Stimulated activated CD8-positive, alpha-beta memory T cell treated with anti-CD3 and anti-CD28 coated beads, Interleukin-2, amount 100 ng/mL, for 48 hours (primary cell): ENCODE data around the gene KRTAP4-8.
"Not testable (repeated sequence)": the region's sequence is repeated elsewhere in the genome, so short reads cannot be mapped to it uniquely, and the experiment has no call there.

Experiments used
- DNase-seq, 2 donors: peaks; one replicate each; pipeline ENCODE4 v3.0.0-alpha.2; 2020; ENCODE audit warnings: low read depth in 2 of 2

Gene KRTAP4-8

DNA sequence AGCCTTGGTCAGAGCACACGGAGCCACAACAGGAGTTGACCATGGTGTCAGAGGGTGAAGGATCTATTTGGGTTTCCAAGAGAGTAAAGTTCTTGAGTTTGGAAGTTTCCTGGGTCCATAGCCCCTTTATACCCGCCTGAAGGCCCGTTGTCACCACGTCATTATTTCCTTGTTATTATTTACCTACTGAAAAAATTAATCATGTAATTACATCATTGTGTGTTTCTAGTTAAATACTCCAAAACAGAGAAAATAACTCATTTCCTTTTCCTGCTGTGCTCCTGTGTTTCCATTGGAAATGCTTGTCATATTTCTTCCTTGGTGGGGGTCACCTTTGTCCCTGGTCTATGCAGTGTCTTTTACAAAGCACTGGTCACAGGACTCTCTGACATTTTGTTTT, at the start of gene KRTAP4-8:
Gene KRTAP4-8 (minus strand): TSS at position 101 of the 400 bp plus-strand sequence. CDS start 58 bp downstream, at position 43.
- DNase-seq: no peak

DNA sequence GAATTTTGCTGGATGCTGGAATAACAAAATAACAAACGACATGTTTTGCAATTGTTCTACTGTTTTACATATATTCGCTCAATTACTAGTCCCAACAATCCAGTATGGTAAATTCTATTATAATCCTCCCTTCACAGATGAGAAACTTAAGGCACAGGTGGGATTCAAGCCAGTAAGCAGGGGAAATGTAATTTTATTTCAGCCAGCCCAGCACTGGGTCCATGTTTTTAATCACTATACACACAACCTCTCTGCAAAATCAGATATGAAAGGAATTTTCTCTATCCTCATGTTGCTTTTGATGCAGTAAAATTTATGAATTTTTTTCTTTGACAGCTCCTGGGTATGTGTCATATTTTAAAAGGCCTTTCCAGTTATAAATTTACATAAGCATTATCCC, 47.3 kb upstream of the KRTAP4-8 start:
- no peak for DNase-seq

DNA sequence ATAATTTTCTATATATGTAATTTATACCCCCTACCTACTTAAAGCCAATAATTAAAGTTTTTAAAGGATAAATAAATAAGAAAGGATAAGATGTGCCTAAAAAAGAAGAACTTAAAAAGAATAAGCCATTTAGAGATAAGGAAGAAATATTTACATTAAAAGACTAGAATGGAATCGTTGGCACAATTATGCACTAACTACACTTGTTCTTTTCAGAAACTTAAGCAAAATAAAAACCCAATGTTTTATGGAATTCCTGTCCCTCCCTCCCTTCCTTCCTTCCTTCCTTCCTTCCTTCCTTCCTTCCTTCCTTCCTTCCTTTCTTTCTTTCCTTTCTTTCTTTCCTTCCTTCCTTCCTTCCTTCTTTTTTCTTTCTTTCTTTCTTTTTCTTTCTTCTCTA, 46.9 kb upstream of the KRTAP4-8 start:
- no peak for DNase-seq

DNA sequence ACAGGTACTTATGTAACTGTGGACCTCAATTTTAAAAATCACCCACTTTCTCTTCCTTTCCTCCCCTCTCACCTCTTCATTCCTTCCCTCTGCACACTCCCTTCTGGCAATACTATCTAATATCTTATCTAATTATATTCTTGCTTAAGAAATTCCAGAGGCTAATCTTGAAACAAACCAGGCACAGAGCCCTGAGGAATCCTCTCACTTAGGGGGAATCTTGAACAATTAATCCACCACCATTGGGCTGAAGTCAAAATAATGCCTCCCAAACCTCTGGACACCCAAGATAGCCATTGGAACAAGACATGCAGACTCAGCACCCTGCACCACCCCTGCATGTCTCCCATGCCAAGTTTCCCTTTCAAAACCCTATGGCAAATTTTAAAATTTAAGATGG, 43.4 kb upstream of the KRTAP4-8 start:
- DNase-seq: no peak

DNA sequence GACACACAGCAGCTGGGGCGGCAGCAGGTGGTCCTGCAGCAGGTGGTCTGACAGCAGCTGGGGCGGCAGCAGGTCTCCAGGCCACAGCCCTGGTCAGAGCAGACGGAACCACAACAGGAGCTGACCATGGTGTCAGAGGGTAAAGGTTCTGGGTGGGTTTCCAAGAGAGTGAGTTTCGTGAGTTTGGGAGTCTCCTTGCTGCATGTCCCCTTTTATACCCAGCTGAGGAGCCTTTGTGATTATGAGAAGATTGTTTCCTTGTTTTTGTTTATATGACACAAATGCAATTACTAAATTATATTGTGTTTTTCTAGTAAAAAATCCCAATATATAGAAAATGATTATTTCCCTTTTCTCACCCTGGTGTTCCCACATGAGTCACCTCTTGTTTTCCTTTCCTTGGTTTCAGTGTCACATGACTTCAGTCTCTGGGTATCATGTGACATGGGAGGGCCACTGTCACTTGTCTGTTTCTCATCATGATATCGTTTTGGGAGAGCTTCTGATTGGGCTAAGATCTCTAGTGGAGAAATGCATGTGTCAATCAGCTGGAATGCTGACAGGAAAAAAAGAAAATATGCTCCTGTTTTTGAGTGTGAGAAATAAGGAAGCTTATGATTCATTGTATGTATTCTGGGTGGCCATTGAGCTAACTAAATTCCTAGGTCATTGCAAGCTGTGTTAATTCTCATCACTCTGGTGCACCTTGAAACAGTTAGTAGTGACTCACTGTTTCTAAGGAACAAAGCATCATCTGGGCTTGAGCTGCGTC, 42.6 kb upstream of the KRTAP4-8 start, which contains the start of gene KRTAP4-6:
Gene KRTAP4-6 (minus strand): TSS at position 185 of the 772 bp plus-strand sequence. CDS start 57 bp downstream, at position 128.
- no peak for DNase-seq

DNA sequence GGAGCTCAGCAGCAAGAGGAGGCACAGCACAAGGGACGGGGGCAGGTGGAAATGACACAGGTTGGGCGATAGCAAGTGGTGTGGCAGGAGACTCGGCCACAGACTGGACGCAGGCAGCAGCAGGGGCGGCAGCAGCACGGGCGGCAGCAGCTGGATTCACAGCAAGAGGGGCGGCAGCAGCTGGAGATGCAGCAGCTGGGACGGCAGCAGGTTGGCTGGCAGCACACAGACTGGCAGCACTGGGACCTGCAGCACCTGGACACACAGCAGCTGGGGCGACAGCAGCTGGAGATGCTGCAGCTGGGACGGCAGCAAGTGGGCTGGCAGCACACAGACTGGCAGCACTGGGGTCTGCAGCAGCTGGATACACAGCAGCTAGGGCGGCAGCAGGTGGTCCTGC, 41.9 kb upstream of the KRTAP4-8 start:
- DNase-seq: not testable (repeated sequence)

DNA sequence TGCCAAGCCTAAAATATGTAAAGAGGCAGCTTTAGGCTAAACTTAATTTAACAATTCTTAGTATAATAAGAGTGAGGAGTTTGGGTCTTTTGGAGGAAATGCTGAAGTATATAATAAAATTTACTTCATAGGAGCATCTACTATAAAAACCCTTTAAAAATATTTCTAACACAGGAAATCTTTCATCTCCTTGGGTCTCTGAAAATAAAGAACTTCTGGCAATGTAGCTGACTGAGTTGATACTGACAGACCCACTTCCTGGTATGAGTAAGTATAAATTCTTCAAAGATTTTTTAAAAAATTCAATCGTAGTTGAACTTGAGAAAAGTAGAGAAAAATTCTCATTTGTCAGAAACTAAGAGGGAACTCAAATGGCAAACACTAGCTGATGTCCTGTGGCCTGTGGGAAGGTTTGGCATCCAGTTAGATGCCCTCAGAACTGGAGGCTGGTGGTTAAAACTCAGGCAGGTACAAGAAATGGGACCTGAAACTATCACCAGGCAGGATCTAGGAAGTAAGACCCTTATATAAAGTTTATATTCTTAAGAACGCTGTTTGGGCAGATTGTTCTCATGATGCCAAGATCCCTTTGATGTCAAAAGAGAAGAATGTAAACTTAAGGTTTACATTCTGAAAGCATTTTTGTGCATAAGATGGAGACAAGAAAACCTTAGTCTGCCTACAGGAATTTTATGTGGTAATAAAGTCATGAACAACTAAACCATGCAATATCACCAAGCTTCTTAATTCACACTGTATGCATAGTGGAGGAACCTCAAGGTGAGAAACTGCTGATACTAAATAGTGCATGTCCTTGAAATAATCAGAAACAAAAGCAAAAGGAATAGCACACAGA, 36.2 kb upstream of the KRTAP4-8 start:
- DNase-seq: no peak

DNA sequence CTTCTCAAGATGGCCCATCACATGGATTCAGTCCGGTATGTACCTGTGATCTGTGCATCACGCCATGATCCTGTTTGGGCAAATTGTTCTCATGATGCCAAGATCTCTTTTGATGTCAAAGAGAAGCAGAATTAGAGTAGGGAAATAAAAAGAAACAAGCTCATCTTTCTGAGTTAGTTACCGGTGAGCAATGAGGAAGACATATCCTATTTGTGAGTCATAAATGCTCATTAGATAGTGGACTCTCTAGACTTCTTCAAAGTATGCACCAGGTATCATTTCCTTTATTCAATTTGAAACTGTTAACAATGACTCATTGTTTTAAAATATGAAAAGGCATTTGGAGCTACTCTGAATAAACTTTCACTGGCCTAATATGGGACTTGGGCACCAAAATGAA, 34.0 kb upstream of the KRTAP4-8 start:
- no peak for DNase-seq

DNA sequence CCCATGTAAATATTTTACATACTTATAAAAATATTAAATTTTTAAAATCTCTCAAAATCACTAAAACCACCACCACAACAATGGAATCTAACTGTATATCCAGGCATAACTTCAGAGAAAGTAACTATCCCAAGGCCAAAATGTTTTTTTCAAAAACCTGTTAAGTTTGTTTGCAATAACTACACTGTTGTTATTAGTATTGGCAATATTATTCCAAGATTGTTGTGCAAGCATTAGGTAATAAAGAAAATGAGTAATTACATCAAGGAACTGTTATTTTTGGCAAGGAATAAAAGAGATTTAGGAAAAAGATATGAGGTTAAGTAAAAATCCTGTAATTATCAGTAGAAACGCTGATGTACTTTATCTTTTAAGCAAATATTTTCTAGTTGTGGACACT, 29.4 kb upstream of the KRTAP4-8 start:
- no peak for DNase-seq

DNA sequence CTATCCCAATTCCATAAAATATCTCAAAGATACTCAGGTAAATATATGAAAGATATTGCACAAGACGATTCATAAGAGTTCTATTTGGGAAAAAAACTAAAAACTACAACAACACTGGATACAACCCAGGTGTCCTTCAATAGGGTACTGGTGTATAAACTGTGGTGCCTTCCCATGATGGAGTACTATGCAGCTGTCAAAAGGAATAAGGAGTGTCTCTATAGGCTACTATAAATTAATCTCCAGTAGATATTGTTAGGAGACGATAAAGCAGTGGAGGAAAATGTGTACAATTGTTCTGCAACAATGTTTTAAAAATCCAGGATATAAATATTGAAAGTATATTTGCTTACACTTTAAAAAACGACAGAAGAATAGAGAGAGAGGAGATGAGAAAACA, 28.5 kb upstream of the KRTAP4-8 start:
- DNase-seq: no peak

DNA sequence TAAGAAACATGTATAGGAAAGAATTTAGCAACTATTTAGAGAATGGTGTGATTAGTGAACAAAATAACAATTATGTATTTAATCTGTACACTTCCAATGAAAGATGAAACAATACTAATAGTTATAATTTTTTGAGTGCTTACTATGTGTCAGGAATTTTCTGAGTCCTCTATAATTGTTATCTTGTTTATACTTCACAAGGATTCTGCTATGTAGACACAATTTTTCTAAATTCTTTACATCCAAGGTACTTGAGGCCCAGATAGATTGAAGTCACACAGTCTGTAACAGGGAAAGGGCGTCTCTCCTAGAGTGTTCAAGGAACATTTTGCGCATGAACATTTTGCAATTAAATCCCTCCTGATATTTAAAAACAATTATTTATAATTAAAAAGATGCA, 27.1 kb upstream of the KRTAP4-8 start:
- no peak for DNase-seq

DNA sequence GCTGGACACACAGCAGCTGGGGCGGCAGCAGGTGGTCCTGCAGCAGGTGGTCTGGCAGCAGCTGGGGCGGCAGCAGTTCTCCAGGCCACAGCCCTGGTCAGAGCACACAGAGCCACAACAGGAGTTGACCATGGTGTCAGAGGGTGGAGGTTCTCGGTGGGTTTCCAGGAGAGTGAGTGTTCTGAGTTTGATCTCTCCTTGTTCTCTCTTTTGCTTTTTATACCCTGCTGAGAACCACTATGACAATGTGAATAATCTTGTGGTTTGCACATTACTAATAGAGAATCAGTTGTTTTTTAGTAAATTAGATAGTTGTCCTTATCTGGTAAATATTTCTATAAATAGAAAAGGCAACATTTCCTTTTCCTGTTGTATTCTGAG, 26.0 kb upstream of the KRTAP4-8 start, which contains the start of gene KRTAP4-12:
Gene KRTAP4-12 (minus strand): TSS at position 192 of the 381 bp plus-strand sequence. CDS start 60 bp downstream, at position 132.
- DNase-seq: not testable (repeated sequence)

DNA sequence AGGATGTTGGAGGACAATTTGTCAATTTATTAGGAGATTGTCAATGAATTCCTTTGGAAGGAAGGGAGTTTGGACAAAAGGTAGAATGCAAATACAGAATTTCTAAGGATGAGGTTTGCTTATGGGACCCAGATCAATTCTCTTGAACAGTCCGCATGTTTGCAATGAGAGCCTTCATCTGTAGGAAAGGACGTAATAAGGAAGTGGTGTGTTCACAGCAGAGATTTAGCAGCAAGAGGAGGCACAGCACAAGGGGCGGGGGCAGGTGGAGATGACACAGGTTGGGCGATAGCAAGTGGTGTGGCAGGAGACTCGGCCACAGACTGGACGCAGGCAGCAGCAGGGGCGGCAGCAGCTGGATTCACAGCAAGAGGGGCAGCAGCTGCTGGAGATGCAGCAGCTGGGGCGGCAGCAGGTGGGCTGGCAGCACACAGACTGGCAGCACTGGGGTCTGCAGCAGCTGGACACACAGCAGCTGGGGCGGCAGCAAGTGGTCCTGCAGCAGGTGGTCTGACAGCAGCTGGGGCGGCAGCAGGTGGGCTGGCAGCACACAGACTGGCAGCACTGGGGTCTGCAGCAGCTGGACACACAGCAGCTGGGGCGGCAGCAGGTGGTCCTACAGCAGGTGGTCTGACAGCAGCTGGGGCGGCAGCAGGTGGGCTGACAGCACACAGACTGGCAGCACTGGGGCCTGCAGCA, 25.5 kb upstream of the KRTAP4-8 start:
- DNase-seq: not testable (repeated sequence)

DNA sequence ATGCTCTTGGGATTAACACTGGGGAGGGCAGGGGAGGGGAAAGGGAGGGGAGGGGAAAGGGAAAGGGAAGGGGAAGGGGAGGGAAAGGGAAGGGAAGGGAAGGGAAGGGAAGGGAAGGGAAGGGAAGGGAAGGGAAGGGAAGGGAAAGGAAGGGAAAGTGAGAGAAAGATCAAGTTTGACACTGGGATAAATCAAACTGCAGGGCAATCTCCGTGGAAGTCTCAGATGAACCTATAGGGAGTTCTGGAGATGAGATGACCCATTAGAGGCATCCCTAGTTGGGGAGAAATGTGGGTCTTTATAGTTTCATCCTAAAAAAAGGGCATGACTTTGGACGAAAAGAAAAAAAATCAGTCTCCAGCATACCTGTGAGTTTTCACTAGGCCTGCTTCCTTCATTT, 23.8 kb upstream of the KRTAP4-8 start:
- no peak for DNase-seq

DNA sequence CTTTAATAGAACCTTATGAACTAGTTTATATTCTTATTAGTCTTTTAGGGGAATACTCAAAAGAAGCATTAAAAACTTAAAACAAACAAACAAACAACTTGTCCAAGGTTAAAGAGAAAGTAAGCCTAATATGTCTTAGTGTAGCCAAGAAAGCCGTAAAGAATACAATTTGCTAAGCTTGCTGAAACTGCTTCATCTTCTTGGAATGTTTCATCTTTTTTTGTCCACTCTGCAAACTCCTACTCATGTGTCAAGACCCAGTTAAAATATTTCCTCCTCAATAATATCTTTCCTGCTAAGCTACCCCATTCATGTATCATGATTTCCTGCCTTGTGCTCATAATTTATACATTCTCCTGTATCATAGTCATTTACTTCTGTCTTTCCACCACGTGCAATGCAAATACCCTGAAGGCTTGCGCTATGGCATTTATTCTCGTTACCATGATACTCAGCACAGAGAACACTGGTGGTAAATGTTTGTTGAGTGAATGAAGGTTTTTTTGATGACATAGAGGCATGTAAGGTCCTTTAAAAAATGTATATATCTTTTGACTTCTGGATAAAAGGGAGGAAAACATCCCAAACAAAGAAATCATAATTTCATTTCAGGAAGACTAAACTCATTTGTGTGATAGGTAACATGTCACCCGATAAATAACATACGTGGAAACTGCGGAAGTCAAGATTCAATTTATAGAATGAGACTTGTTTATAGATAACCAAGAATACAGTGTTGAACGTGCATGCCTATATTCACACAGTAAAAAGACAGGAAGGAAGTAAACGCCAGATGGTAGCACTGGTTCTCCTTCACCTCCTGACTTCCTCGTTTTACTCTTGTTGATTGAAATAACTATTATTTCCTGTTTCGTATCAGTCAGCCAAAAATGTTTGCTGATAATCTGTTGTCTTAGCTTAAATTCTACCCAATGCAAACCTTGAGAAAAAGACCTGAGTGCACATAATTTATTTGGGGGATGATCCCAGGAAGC, 22.1 kb upstream of the KRTAP4-8 start:
- not testable (repeated sequence) for DNase-seq

DNA sequence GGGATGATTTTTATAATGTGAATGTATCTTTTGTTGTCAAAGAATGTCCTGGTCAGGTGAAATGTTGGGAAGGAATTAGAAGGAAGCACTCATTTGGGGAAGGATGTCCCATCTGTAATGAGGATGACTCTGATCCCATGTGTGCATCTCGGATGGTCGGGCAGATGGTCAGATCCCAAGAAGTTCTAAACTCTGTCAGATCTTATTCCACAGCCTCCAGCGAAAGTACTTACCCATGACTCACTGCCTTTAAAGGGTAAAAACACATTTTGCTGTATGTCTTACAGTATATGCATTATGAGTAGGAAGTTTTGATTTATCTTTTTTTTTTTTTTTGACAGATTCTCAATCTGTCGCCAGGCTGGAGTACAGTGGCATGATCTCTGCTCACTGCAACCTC, 20.8 kb upstream of the KRTAP4-8 start:
- no peak for DNase-seq

DNA sequence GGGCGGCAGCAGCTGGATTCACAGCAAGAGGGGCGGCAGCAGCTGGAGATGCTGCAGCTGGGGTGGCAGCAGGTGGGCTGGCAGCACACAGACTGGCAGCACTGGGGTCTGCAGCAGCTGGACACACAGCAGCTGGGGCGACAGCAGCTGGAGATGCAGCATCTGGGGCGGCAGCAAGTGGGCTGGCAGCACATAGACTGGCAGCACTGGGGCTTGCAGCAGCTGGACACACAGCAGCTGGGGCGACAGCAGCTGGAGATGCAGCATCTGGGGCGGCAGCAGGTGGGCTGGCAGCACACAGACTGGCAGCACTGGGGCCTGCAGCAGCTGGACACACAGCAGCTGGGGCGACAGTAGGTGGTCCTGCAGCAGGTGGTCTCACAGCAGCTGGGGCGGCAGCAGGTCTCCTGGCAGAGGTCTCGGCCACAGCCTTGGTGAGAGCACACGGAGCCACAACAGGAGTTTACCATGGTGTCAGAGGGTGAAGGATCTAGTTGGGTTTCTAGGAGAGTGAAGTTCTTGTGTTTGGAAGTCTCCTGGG, 20.0 kb upstream of the KRTAP4-8 start, which contains the start of gene KRTAP4-11:
Gene KRTAP4-11 (minus strand): TSS at position 528 of the 541 bp plus-strand sequence. CDS start 58 bp downstream, at position 470.
- not testable (repeated sequence) for DNase-seq

DNA sequence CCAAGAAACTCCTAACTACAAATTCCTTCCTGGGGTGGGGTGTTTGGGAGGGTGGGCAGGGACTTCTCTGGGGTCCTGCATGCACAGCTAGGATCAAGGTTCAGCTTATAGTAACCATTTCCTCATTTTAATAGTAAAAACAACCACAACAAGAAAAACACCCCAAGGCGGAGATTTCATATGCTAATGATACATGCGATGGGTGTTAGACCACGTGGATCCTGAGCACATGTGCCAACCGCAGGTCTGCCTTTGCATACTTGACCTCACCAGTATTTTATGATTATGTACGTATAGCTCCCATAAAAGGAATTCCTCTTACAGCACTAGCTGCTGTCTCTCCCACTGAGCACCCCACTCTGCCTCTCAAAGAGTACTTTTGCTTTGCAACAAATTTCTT, 18.4 kb upstream of the KRTAP4-8 start:
- DNase-seq: no peak

DNA sequence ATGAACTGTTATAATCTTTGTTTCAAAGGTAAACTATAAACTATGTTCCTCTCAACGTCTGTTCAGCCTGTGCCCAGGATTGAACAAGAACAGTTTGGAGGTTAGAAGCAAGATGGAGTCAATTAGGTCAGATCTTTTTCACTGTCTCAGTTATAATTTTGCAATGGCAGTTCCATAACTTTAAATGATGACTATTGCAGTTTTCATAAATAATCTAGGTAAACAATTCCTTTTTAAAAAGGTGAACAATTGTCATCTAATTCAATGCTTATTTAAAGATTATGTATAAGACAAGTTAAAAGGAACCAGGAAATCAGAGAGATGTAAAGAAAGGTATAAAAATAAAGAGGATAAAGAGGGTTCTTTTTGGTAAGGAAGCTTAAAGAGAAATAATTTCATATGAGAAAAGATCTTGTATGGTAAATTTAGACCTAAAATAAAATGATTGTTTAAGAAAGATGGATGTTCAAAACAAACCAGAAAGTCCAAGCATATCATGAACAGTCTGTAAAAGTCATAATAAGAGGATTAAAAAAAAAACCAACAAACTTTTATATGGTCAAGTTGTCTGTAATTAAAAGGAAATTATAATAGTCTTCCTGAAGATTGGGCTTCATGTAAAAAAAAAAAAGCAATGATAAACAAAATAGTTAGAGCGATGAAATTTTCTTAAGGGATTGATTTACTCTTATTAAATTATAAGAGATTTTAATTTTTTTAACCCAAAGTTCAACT, 13.4 kb upstream of the KRTAP4-8 start:
- no peak for DNase-seq
